Body of pancreas (tissue), 4 donors: ENCODE measurements around the gene ZDHHC18. TPM values are rescaled to one million over a fixed set of nuclear protein-coding genes. Genes with fewer than 3 reads are reported as not detected.
A peak's percentile ranks its signal among the peaks of the same experiment; 100 is the strongest.
"Not testable (repeated sequence)": the region's sequence is repeated elsewhere in the genome, so short reads cannot be mapped to it uniquely, and the experiment has no call there.

Experiments
- ATAC-seq: fragments of 150-250 bp; one replicate; pipeline ENCODE4 v1.9.1; 2016
- DNase-seq, 4 donors: peaks; one replicate each; pipeline ENCODE4 v3.0.0-alpha.2; 2019
- H3K27ac ChIP-seq, 4 donors: fragments of 200-600 bp; sonication (generic); 1 replicate in 3 of 4; 2 replicates in 1 of 4; pipeline versions ENCODE4 v1.5.1 to v1.6.1; 2016 to 2019; ENCODE audit warnings: mild to moderate bottlenecking in 1 of 4, mixed read lengths in 1 of 4, moderate library complexity in 1 of 4
- H3K27me3 ChIP-seq, 2 donors: fragments of 200-600 bp; sonication (generic); one replicate each; pipeline ENCODE4 v1.6.0; 2016; ENCODE audit warnings: mild to moderate bottlenecking in 1 of 2
- H3K36me3 ChIP-seq, 2 donors: fragments of 200-600 bp; sonication (generic); replicated peaks in 1 of 2; 2 replicates each; pipeline ENCODE4 v1.5.1; 2016; ENCODE audit warnings: low read depth in 2 of 2; ENCODE audit not compliant: insufficient read depth in 1 of 2
- H3K4me1 ChIP-seq: fragments of 200-600 bp; sonication (generic); one replicate; pipeline ENCODE4 v1.6.0; 2016
- H3K4me3 ChIP-seq, 2 donors: fragments of 200-600 bp; sonication (generic); 1 replicate in 1 of 2; 2 replicates in 1 of 2; pipeline ENCODE4 v1.5.1; 2016 to 2019
- H3K9me3 ChIP-seq, 3 donors: fragments of 200-600 bp; sonication (generic); 1 replicate in 2 of 3; 2 replicates in 1 of 3; pipeline ENCODE4 v1.5.1; 2016
- CTCF ChIP-seq, 7 experiments: fragments of 450-650 bp in 4 of 7; fragments of 200-600 bp in 3 of 7; sonication (generic) in 3 of 7; IDR thresholded peaks; one replicate each; pipeline ENCODE4 v1.5.1; 2016 to 2019; ENCODE audit warnings: antibody characterized with exemption in 7 of 7
- POLR2A ChIP-seq, 3 donors: fragments of 450-650 bp; IDR thresholded peaks; one replicate each; pipeline ENCODE4 v1.6.1; 2016; ENCODE audit warnings: antibody characterized with exemption in 3 of 3, mild to moderate bottlenecking in 2 of 3
- WGBS, 2 donors: methylation state at CpG; one replicate each; pipeline ENCODE4 v1.1.5; 2017; 5-methylcytosine and 5-hydroxymethylcytosine counted together
- intact Hi-C: fragments of 100-400 bp; cut with DNase I; formaldehyde crosslinking; loops from one replicate; pipeline ENCODE4 v1.15.1; 2023
- total RNA-seq, 2 donors: library from RNA; depleted of rRNA; stranded (reverse); fragments of >200 nt; gene quantifications; one replicate each; pipeline ENCODE4 v1.1.0, GENCODE V29; 2016

ZDHHC18 gene
- total RNA-seq, 2 donors from 2014 or later = 4.6 to 5.7 TPM

GRCh38 chr1:26831059-26831458, 4.6 kb downstream of the ZDHHC18 start:
- no peak for DNase-seq
- intact Hi-C loops = no loop called here
- H3K27ac ChIP-seq = no peak overlapping the region
- H3K27me3 ChIP-seq = no peaks in the 10 kb centered on the region
- WGBS, 2 donors = 91 to 94% methylated on average over 3 of the region's 3 CpGs
- peaks cover 0 to 12% of the 10 kb centered on the region in 2 donors for H3K36me3 ChIP-seq
- no peak overlapping the region for H3K4me3 ChIP-seq
- ATAC-seq = no peak
- TF ChIP-seq CTCF (IDR thresholded peaks at IDR 0.05) (no peak), POLR2A (IDR thresholded peaks at IDR 0.05) (no peak)
- H3K4me1 ChIP-seq = peaks cover 33% of the 10 kb centered on the region
- no peaks in the 10 kb centered on the region for H3K9me3 ChIP-seq

- Histone ChIP-seq H3K27me3 (no peaks in the 10 kb centered on the region), H3K4me1 (peaks cover 31% of the 10 kb centered on the region), H3K9me3 (no peaks in the 10 kb centered on the region), H3K4me3 (no peak overlapping the region), H3K27ac (no peak overlapping the region), H3K36me3 (peaks cover 0 to 12% of the 10 kb centered on the region in 2 donors)
- intact Hi-C loops = no loop called here
- ATAC-seq = no peak
- whole genome bisulfite sequencing, 2 donors = 60 to 67% methylated on average over 3 of the region's 3 CpGs
- TF ChIP-seq POLR2A (IDR thresholded peaks at IDR 0.05) (no peak), CTCF (IDR thresholded peaks at IDR 0.05) (no peak)
- no peak for DNase-seq
Measured at GRCh38 chr1:26831546-26832248, 5.2 kb downstream of the ZDHHC18 start.

GRCh38 chr1:26832249-26832960, 5.9 kb downstream of the ZDHHC18 start:
- intact Hi-C loops = no loop called here
- Histone ChIP-seq H3K9me3 (no peaks in the 10 kb centered on the region), H3K27ac (no peak overlapping the region), H3K27me3 (no peaks in the 10 kb centered on the region), H3K4me1 (peaks cover 29% of the 10 kb centered on the region), H3K4me3 (no peak overlapping the region), H3K36me3 (peaks cover 0 to 12% of the 10 kb centered on the region in 2 donors)
- ATAC-seq (no peak), DNase-seq (no peak)
- TF ChIP-seq CTCF (IDR thresholded peaks at IDR 0.05) = no peak
- no peak for TF ChIP-seq POLR2A (IDR thresholded peaks at IDR 0.05)
- WGBS, 2 donors = 82 to 92% methylated on average over 11 to 16 of the region's 16 CpGs

- intact Hi-C loops = no loop called here
- Histone ChIP-seq H3K4me1 (peaks cover 17% of the 10 kb centered on the region), H3K27ac (no peak overlapping the region), H3K27me3 (no peaks in the 10 kb centered on the region), H3K9me3 (no peaks in the 10 kb centered on the region), H3K36me3 (peaks cover 0 to 12% of the 10 kb centered on the region in 2 donors), H3K4me3 (no peak overlapping the region)
- no peak for ATAC-seq
- no peak for TF ChIP-seq POLR2A (IDR thresholded peaks at IDR 0.05)
- peak in 2 of 4 donors; percentile 30 to 52 for DNase-seq
- 67 to 85% methylated on average over 18 to 23 of the region's 23 CpGs for WGBS, 2 donors
Measured at GRCh38 chr1:26833432-26834405, 7.2 kb downstream of the ZDHHC18 start.

GRCh38 chr1:26837665-26838064, 11.2 kb downstream of the ZDHHC18 start:
- 89 to 97% methylated on average over 4 to 5 of the region's 5 CpGs for WGBS, 2 donors
- intact Hi-C loops = not testable (repeated sequence)

More at GRCh38 chr1:26837665-26838064, 11.2 kb downstream of the ZDHHC18 start:
- H3K36me3 ChIP-seq, ATAC-seq, H3K27ac ChIP-seq, DNase-seq, H3K4me1 ChIP-seq, H3K9me3 ChIP-seq, H3K27me3 ChIP-seq, H3K4me3 ChIP-seq: not testable (repeated sequence)
